Upper lobe of right lung (tissue), 1 donor: ENCODE data around the gene SLC29A2. TPM values are rescaled to one million over a fixed set of nuclear protein-coding genes. Genes with fewer than 3 reads are reported as not detected.

Source experiments
- ATAC-seq: fragments of 200-7000 bp; cut with Tn5 transposase; one replicate; pipeline ENCODE4 v1.9.1; 2020; ENCODE audit warnings: mild to moderate bottlenecking, moderate library complexity
- DNase-seq: peaks from one replicate; pipeline ENCODE4 v3.0.0-alpha.2; 2020
- H3K27ac ChIP-seq: fragments of 200-600 bp; one replicate; pipeline ENCODE4 v1.8.0; 2022
- H3K27me3 ChIP-seq: fragments of 200-600 bp; one replicate; pipeline ENCODE4 v1.8.0; 2022; ENCODE audit warnings: mild to moderate bottlenecking
- H3K36me3 ChIP-seq: fragments of 200-600 bp; one replicate; pipeline ENCODE4 v1.8.0; 2022
- H3K4me1 ChIP-seq: fragments of 200-600 bp; one replicate; pipeline ENCODE4 v1.8.0; 2022
- H3K4me3 ChIP-seq: fragments of 200-600 bp; one replicate; pipeline ENCODE4 v1.8.0; 2022; ENCODE audit warnings: mild to moderate bottlenecking
- H3K9me3 ChIP-seq: fragments of 200-600 bp; one replicate; pipeline ENCODE4 v1.8.0; 2022
- intact Hi-C: fragments of 100-400 bp; cut with DNase I; formaldehyde crosslinking; loops from one replicate; pipeline ENCODE4 v1.11.0; 2022
- total RNA-seq: library from RNA; stranded (reverse); fragmentation: NEBNext Ultra II Directional; extraction: Animal tissue kit (Norgen Biotek cat#: 25700); gene quantifications from one replicate; pipeline ENCODE4 v1.2.1, GENCODE V29; 2021
- TF ChIP-seq, protein P1 (sequence below): fragments of 200-600 bp; IDR thresholded peaks from one replicate; pipeline ENCODE4 v1.8.0; 2022; ENCODE audit warnings: antibody characterized with exemption
- donor health status: DM: no; HTN: yes; CAD: no; lungs with severe emphysema.

SLC29A2 gene
- total RNA-seq, 1 donor from 2014 or later = 14.2 TPM

DNA sequence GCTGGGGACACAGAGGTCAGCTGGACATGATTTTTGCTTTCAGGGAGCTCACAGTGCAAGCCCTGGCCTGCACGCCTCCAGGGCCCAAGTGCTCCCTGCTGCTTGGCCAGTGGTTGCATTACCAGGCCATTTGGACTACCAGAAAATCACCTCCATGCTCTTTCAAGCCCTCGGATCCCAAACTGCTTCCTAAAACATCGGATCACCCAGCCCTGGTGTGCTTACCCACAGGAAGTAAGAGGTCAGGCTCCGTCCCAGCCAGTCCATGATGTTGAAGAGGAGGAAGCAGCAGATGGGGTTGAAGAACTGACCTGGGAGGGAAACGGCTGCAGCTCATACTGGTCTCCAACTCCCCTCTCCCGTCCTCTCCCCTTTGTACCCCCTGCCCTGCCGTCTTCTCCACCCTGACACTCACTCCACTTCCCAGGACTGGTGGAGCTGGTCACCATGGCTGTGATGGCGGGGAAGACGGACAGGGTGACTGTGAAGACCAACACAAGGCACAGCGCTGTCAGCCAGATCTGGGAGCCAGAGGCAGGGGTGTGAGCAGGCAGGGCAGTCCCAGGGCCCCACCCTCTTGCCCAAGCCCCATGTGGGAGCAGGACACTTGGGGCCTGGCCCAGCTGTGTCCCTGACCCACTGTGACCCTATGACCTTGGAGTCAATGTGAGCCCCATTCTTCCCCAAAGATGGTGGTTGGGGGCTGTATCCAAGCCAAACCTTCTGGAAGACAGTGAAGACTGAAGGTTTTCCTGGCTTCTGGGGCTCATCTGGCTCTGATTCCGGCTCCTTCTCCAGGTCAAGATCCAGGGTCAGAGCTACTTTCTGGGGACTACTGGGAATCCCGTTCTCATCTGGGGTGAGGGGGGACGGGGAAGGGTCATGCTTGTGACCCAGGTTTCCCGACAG is 5.6 kb downstream of the SLC29A2 start:
- no peaks in the 10 kb centered on the region for H3K36me3 ChIP-seq
- no peak overlapping the region for H3K4me3 ChIP-seq
- ATAC-seq (no peak), DNase-seq (peak; percentile 57)
- H3K9me3 ChIP-seq = no peaks in the 10 kb centered on the region
- peaks cover 16% of the 10 kb centered on the region for H3K4me1 ChIP-seq
- H3K27me3 ChIP-seq = no peaks in the 10 kb centered on the region
- intact Hi-C loops = no loop called here
- TF ChIP-seq, protein P1, sequence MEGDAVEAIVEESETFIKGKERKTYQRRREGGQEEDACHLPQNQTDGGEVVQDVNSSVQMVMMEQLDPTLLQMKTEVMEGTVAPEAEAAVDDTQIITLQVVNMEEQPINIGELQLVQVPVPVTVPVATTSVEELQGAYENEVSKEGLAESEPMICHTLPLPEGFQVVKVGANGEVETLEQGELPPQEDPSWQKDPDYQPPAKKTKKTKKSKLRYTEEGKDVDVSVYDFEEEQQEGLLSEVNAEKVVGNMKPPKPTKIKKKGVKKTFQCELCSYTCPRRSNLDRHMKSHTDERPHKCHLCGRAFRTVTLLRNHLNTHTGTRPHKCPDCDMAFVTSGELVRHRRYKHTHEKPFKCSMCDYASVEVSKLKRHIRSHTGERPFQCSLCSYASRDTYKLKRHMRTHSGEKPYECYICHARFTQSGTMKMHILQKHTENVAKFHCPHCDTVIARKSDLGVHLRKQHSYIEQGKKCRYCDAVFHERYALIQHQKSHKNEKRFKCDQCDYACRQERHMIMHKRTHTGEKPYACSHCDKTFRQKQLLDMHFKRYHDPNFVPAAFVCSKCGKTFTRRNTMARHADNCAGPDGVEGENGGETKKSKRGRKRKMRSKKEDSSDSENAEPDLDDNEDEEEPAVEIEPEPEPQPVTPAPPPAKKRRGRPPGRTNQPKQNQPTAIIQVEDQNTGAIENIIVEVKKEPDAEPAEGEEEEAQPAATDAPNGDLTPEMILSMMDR = no peak
- no peak overlapping the region for H3K27ac ChIP-seq

DNA sequence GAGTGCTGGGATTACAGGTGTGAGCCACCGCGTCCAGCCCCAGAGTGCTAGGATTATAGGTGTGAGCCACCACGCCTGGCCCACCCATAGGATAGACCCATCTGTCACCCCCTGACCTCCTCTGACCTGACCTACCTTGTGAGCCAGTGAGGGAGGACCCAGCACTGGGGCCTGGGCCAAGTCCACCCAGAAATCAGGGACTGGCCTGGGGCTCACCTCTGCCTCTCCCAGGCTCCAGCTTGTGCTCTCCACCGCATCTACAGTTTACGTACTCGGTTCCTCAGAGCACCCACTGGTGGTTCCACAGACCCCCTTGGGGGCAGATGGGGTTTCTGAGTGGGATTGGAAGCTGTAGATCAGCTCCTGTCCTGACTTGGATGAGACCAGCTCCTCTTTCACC is 6.4 kb downstream of the SLC29A2 start:
- no peaks in the 10 kb centered on the region for H3K27me3 ChIP-seq
- H3K9me3 ChIP-seq = no peaks in the 10 kb centered on the region
- H3K4me3 ChIP-seq = no peak overlapping the region
- no peak overlapping the region for H3K27ac ChIP-seq
- ATAC-seq = no peak
- intact Hi-C loops = no loop called here
- no peak for DNase-seq
- peaks cover 16% of the 10 kb centered on the region for H3K4me1 ChIP-seq
- no peaks in the 10 kb centered on the region for H3K36me3 ChIP-seq
- TF ChIP-seq, protein P1 = no peak

DNA sequence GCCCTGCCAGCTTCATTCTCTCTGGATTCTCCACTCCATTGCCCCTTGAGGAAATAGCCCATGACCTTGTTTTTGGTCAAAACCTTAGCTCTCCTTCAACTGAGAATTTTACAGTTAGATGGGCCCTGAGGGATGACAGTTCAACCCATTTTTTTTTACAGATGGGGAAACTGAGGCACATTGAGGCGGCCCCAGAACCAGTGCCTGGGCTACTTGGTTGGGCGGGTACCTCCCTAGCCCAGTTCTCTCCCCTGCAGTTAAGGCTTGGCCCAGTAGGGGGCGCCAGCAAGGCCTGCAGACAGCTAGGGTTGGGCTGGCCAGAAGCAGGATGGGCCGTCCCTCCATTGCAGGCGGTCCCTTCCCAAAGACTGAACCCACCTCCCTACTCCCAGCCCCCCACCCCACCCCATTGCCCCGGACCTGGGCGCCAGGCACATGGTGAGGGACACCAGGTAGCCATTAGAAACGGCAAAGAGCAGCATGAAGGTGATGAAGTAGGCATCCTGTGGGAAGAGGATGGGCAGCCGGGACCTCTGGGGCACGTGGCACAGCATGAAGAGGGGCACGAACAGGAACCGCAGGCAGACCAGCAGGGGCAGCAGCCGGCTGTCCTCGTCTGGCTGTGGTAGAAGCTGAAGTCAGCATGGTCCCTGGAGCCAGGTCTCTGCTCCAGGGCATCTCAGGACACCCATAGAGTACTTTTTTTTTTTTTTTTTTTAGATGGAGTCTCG is 7.6 kb downstream of the SLC29A2 start:
- DNase-seq (peak; percentile 81), ATAC-seq (peak; percentile 55)
- no peak overlapping the region for H3K4me3 ChIP-seq
- intact Hi-C loops = no loop called here
- peaks cover 16% of the 10 kb centered on the region for H3K4me1 ChIP-seq
- H3K36me3 ChIP-seq = no peaks in the 10 kb centered on the region
- no peaks in the 10 kb centered on the region for H3K27me3 ChIP-seq
- H3K9me3 ChIP-seq = no peaks in the 10 kb centered on the region
- peak overlapping the region; percentile 24 for H3K27ac ChIP-seq
- TF ChIP-seq, protein P1 = peak; percentile 59

DNA sequence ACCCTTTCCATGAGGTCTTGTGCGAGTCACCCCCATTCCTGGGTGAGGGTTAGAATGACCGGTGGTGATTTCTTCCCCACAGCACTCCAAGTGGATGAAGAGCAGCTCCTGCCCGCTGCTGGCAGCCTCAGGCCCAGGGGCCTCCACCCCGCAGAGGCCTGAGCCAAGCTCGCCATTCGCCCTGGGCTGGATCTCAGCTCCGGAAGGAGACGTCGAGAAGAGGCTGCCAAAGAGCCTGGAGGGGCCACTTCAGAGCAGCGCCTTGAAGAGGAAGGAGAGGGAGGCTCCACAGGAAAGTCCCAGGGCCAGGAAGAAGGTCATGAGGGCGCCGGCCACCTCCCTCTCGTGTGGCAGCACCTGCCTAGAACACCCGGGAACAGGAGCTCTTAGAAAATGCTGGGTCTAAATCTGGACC is 8.4 kb downstream of the SLC29A2 start:
- intact Hi-C loops = no loop called here
- peak overlapping the region; percentile 24 for H3K27ac ChIP-seq
- H3K4me1 ChIP-seq = peaks cover 16% of the 10 kb centered on the region
- no peaks in the 10 kb centered on the region for H3K36me3 ChIP-seq
- peak; percentile 82 for ATAC-seq
- TF ChIP-seq, protein P1 = no peak
- DNase-seq = peak; percentile 92
- no peak overlapping the region for H3K4me3 ChIP-seq
- H3K27me3 ChIP-seq = no peaks in the 10 kb centered on the region
- no peaks in the 10 kb centered on the region for H3K9me3 ChIP-seq

DNA sequence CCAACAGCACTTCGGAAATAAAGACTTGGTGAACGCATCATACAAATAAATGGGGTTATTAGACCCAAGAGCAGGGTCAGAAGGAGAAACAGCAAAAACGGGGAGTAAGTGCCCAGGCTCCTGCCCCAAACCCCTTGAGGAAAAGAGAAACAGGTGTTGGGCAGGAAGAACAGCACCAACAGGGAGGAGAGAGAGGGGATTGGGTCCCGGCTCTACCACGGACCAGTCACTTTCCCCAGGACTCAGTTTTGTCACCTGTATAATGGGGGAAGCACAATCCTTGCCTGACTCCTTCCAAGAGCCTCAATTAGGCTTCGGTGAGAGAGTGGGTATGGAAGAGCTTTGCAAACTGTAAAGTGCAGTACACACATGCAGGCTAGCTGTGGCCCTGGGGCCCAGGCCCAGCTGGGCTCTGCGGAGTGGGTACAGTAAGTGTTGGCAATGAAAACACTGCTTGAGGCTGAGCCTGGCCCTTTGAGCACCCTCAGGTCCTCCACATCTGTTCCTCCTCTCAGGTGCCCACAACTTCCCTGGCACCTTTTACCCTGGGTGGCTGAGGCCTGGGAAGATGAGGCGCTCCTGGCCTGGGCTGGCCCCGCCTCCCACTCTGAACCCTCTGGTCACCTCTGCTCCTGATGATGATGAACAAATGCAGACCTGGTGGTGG is 8.9 kb downstream of the SLC29A2 start:
- no peaks in the 10 kb centered on the region for H3K9me3 ChIP-seq
- no peaks in the 10 kb centered on the region for H3K36me3 ChIP-seq
- DNase-seq (no peak), ATAC-seq (peak; percentile 43)
- no peak overlapping the region for H3K4me3 ChIP-seq
- TF ChIP-seq, protein P1 = no peak
- intact Hi-C loops = no loop called here
- H3K4me1 ChIP-seq = peaks cover 16% of the 10 kb centered on the region
- H3K27ac ChIP-seq = peak overlapping the region; percentile 24
- no peaks in the 10 kb centered on the region for H3K27me3 ChIP-seq
